Activated CD4-positive, alpha-beta T cell treated with anti-CD3 and anti-CD28 coated beads, Interleukin-10, Interleukin-2, amounts not matched to agents 100 ng/mL and 50 ng/mL, durations not matched to agents 16 hours and 8 hours (primary cell): ENCODE data around the gene FSTL4.

ENCODE experiments used
- DNase-seq: peaks from one replicate; pipeline ENCODE4 v3.0.0-alpha.2; 2020

The FSTL4 gene

DNA sequence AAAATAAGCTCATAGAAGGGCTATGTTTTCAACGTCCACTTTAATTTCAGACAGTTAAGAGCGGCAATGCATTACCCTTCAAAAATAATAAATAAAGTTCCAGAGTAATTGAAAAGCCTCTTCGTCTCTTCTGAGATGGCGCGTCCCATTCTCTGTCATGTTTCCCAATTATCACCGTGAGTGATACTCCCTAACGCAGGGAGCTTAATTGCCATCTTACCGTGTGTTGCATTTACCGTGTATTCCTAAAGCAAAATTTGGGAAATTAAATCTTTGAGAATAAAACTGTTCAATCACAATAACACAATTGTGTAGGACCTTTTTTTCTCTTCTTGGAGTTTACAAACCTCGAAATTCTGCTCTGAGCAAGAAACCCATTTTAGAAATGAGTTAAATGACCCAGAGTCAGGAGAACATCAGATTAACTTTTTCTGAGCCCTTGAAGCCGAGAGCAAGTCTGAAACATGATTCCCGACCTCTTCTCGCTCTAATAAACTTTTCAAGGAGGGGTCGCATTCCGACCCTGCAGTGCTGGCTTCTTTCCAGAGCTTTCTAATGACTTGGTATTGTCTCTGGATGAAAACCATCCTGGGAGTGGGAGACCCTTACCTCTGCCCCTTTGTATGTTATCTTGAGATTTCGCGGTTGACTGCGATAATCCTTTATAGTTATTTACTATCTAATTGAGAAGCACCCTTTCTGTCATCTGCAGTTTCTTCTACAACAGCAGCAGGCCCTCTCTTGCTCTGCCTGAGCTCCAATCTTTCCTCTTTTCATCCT is 251.5 kb downstream of the FSTL4 start:
- no peak for DNase-seq

DNA sequence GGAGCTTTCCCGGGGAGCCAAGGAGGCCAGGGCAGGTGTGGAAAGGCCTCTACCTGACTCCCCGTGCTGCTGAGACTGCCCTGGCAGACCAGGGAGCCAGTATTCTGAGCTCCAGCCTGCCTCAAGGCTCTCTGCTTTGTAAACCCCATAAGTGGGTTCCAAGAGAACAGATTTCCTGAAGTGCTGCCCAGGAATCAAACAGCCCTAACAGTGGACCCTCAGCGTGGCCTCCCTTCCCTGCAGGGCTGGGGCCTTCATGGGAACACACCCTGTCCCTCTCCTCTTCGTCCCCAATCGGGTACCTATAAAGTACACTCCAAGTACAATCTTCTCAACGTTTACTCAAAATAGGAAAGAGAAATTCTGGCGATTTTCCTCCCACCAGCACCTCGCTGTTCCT is 252.5 kb downstream of the FSTL4 start:
- DNase-seq = no peak

DNA sequence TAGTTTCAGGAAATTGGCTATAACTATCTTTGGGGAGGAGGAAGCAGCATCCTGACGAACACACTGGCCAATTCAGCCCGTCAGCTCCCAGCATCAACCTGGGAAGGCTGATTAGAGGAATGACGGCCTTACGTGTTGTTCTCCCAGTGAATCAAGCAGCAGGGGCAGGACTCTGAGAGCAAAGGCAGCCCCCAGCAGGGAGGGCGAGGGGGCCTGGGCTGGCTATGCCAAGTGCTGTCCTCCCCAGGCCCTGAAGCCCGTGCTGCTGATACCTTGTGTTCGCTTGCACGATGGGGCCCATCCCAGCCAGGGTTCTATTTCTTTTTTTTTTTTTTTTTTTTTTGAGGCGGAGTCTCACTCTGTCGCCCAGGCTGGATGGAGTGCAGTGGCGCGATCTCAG is 254.1 kb downstream of the FSTL4 start:
- no peak for DNase-seq

DNA sequence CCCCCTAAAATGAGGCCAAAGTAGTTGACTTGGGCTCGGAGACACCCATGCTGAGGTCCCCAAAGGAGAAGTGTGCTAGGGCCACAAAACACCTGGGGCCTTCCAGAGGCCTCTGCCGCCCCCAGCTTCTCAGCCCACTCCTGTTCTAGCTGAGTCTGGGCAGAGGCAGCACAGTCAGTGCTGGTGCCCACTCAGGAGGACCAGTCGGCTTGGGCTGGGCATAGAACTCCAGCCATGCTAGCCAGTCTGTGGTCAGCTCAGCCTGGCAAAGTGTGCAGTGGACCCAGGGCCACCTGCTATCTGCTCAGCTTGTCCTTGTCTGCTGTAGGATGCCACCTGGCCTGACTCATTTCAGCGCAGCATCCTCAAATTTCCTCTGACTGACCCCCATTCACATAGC is 254.6 kb downstream of the FSTL4 start:
- DNase-seq = no peak

DNA sequence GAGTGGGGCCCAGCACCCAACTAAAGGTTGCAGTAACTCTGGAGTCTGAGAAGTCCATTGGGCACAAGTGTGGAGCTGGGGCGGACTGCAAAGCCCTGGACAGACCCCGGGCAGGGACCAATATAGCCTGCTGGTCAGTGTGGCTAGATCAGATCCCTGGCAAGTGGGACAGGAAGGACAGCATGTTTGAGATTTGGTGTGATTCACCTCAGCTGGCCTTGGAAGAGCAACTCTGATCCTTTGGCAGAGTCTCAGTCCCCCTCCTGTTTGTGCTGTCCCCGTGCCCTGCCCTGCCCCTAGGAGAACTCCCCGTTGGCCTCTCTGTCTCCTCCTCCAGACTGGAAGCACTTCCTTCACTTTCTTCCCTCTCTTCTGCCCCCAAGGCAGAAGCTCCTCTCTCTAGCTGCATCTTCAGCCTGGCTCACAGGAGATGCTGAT is 255.3 kb downstream of the FSTL4 start:
- DNase-seq = no peak

DNA sequence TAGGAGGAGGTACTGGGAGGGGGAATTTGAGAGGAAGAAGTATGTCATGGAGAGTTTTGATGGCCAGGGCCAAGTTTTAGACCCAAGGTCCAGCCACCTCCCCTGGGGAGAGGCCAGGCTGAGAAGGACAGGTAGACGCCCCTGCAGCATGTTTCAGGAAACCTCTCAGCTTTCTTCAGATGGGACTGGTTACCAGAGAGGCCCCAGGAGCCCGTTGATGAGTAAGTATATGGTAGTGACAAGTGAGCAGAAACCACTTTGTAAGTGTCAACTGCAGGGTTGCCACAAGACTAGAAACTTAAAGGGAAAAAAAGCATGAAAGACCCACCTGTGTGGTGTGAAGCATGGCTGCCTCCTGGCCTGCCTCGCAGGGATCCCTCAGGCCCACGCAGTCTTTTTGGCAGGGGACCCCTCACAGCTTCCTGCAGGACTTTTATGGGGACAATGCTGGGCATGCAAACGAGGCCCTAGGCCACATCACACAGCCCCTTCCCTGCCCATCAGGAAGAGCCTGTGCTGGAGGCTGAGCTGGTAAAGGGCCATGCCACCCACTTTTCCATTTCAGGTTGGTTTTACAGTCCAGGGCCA is 255.9 kb downstream of the FSTL4 start:
- DNase-seq = no peak

DNA sequence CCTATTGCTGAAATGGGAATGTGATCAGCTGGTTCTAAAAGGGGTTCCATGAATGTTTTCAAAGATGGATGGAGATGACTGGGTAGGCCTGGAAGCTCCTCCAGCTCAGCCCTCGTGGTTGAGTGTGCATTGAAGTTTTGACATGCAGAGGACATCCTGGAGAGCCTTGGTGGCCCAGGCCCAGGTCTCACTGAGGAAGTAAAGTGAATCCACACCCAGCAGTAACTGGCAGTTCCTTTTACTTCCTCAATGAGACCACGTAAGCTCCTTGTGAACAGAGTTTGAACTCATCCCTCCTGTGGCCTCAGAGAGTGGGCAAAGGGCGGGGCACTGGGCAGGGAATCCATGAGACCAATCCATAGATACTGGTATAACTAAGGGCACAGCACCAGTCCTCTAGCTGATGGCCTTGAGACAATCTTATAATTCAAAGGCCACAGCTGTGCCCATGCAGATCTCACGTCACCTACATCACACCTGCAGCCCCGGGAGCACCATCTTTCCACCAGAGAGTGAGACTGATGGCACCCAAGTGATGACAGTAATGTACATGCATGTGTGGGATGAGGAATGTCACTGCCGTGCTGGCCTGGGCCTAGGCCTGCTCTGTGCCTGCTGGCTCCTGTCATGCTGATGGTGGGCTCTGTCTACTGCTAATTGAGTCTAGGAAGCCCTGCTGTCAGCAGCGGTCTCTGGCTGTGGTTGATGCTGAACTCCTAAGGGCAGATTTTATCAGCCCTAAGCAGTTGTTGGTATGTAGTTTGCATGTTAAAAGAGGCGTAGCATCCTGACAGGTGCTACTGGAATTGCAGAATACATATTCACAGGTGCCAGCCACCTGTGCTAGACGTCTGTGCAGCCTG is 257.8 kb downstream of the FSTL4 start:
- no peak for DNase-seq

DNA sequence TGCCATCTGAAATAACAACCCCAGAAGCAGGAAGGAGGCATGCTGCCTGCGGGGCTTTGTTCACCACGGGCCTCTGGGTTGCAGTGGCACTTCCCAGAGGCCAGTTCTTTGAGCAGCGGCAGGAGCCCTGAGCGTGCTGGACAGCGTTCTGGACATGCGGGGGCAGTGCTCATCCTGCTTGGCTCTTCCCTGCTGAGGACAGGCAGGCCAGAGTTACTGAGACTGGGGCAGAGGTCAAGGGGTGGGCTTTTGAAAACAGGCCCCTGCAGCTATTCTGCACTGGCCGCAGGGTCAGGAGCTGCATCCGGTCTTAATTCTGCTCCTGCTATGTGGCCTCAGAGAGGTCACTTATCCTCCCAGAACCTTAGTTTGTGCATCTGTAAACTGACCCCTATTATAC is 258.6 kb downstream of the FSTL4 start:
- DNase-seq = no peak

DNA sequence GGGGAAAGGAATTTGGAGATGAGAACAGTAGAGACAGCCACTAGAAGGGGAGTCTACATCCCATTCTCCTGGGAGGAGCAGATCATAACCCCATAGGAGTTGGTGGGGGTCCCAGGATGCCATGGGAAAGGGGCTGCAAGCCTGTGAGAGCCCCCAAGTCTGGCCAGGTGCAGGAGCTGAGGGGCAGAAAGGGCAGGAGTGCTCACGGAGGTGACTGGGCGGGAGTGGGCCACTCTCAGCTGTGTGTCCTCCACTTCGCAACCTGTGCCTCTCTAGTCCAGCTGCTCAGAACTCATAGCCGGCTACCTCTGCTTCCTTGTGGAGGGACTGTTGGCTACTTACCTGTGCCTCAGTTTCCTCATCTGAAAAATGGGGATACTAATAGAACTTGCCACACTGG is 263.9 kb downstream of the FSTL4 start:
- no peak for DNase-seq

DNA sequence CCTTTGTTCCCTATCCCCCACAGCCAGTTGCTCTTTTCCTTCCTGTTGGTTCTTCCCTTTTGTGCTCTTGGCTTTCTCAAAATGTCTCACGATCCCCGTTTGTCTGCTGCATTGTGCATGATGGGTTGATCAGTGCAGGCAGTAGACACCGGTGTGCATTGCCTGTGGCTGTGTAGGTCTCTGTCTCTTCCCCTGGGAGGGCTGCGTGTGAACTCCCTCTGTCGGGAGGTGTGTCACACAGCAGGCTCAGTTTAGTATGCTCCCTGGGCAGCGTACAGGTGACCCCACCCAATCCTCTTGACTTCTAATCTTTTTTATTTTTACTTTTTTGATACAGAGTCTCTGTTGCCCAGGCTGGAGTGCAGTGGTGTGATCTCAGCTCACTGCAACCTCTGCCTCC is 265.3 kb downstream of the FSTL4 start:
- DNase-seq = peak; percentile 8

DNA sequence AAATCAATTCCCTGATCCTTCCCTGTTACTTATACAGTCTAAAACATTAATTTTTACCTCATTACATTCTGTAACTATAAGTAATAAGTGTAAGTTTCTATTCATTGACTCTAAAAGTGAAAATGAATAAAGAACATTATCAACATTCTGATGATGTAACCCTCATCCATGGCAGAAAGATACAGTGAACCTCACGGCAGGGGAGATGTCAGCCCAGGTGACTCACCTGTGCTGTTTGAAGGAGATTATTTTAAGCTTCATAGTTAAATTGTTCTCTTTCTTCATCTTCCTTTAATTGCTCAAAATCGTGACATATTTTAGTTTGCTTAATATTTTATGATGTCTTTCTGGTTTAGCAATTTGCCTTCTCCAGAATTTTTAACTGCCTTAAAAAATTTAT is 268.1 kb downstream of the FSTL4 start:
- DNase-seq = no peak

DNA sequence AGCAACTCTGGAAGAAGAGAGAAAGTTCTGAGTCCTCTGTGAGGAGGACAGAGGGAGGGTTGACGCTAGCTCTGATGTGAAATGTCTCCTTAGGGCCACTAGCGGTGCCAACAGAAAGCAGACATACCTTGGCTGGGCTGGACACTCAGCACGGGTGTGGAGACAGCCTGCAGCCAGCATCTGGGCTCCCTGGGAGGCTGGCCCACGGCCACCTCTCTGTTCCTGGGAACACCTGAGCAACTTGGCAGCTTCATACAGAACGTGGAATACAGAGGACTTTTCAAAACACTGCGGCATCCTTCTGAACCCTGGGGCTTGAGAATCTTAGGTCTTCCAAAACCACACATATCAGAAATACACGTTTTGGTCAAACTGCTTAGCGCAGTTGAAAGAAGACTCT is 269.1 kb downstream of the FSTL4 start:
- no peak for DNase-seq

DNA sequence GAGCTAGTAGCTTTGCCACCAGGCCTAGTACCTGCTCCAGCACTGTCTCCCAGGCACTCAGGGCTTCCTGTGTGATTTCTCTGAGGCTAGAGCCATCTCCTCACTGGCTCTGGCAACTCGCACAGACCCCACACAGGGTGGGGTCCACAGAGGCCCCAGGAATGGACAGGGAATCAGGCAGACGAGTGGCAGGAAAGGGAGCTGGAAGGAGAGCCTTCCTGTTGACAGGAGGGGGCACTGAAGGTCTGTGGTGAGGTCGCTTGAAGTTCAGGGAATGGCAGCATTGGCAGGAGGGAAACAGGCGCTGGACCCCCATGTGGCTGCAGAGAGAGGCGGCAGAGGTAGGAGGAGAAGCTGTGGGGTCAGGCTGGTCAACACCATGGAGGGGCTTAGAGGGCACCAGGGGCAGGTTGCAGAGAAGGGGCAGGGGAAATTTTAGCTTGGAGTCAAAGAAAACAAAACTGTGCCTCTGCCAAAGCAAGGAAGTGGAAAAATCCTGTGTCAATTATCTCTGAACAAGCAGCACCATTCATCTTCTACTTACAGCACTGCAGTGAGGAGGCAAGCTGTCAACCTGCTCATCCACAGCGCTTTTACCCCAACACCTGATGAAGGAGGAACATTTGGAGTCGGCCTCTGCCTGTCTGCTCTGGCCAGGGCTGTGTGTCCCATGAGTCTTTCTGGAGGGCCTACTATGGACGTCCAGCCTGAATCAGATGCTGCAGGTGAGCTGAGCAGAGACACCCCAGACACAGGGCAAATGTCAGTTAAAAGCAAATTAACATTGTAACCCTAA is 270.2 kb downstream of the FSTL4 start:
- DNase-seq = no peak

DNA sequence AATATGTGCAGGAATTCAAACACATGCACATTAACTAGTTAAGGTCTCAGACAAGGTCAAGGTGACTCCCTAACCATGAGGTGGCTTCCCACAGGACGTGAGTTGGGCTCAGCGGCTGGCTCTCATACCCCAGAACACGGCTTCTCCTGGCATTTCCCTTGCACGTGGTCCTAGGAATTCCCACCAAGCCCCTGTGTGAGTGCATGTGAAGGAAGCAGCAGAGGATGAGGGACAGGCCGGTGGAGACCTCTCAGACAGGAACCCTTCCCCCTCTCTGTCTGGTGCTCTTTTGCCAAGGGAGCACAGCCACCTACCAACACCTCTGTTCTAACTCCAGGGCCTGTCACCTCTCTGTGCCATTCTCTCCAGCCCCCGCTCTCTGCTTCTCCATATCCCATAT is 271.0 kb downstream of the FSTL4 start:
- DNase-seq = no peak

DNA sequence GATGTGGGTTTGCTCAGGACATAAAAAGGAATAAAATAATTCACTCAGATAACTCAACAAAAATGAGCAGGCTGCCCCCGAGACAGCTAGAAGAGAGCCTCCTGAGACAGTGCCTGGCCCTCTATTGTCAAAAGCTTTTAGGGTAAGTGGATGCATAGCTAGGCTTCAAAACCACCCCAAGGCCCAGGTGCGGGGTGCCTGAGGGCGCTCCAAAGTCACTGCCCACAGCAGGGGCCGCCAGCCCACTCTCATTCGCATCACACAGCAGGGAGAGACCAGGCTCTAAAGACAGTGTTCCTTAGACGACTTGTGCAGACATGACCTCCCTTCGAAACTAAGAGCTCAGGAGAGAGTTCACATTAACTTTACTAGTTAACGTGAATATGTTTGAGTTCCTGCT is 271.5 kb downstream of the FSTL4 start:
- no peak for DNase-seq

DNA sequence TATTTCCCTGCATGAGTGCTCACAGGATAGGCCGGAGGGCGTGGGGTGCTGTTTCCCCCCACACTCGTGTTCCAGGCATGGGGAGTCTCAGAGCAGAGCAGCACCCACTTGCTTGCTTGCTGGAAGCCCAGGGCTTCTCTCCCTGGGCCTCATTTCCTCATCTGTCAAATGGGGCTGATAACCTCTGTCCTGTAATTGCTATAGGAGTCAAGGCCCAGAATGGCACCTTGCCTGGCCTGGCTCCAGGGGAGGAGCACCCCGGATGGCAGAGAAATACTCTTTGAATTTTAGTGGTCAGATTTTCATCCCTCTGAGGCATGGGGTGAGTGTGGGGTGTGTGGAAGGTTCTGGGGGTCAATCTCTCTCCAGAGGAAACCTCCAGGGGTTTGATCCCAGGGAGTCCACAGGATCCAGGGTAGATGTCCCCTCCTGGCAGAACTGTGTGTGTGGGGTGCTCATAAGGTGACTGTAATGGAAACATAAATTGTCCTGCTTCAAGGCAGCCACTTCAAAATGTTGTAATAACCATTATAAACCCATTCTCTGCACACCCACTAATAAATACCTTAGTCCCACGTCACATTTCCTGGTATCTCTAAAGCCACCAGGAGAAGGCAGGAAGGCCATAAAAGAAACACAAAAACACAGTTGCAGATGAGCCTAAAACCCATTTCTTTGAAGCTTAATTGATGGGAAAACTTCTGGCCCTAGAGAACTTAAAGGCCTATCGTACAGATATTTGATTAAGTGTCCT is 272.2 kb downstream of the FSTL4 start:
- DNase-seq = no peak

DNA sequence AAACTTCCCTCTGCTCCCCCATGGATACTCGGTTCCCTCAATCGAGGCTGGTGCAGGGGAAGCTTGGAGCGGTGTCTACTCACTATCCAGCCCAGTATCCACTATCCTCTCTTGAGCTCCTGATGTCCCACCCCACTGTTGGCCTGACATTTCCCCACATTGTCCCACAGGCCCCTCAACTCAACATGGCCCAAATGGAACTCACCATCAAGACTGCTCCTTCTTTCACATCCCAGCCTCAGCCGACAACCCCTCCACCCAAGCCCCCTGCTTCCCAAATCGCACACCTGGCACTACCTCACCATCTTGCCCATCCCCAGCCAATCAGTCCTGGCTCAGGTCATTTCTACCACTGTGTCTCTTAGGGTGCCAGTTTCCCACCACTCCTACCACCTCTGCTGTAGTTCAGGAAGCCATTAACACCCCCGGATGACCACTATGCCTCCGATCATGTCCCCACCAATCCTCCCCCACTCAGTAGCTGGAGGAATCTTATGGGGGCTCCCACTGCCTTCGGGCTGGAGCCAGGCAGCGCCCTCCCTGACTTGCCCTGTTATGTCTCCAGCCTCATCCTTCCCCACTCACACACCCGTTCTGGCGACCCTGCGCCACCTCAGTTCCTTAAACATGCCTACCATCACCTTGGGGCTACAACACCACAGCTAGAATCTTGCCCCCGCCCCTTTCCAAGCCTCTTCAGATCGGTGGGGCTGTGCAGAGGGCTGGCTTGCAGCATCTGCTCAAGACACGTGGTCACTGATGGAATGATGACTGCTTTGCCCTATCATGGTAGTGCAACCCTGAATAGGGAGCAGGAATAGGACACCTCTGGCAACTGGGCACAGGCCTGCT is 273.6 kb downstream of the FSTL4 start:
- no peak for DNase-seq

DNA sequence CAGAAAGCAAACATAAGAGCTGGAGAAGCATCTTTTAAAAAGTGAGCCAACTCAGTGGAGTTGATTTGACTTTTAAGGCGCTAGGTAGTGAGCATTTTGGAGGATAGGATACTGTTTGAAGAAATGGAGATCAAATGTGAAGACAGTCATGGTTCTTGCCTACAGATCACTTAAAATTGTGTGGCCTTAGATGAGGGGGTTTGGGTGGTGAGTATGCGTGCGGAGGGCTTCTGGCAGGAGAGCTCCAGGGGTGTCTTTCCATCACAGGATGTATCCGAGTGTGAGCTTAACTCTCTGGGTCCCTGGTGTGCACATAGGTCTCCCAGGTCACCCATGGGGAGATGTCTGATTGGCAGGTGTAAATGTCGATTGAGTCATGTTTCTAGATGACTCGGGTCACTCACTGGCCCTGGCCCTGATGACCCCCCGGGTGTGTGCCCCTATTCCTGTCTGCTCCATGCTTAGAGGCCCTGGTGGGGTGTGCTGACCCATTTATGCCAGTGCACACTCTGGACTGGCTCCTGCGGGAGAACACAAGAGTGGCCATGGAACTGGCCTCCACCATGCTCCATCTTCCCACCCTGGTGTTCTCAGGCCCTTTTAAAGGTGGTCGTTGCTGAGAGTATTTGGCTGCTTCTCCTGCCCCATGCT is 274.4 kb downstream of the FSTL4 start:
- no peak for DNase-seq

DNA sequence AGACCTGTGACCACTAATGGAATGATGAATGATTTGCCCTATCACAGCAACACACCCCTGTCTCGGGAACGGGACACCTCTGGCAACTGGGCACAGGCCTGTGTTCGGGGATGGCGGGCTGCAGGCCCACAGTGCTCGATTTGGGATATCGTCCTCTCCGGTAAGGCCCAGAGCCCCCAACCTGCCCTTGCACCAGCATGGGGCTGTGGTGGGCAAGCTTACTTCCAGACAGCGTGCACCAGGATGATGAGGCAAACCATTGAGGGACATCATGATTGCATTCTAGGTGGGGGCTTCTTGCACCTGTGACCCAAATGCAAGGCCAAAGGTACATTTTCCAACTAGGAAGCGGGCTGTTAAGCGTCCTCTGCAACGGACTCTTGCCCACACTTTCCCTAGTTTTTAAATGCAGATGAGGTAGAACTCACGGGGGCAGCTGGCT is 275.4 kb downstream of the FSTL4 start:
- DNase-seq = no peak

DNA sequence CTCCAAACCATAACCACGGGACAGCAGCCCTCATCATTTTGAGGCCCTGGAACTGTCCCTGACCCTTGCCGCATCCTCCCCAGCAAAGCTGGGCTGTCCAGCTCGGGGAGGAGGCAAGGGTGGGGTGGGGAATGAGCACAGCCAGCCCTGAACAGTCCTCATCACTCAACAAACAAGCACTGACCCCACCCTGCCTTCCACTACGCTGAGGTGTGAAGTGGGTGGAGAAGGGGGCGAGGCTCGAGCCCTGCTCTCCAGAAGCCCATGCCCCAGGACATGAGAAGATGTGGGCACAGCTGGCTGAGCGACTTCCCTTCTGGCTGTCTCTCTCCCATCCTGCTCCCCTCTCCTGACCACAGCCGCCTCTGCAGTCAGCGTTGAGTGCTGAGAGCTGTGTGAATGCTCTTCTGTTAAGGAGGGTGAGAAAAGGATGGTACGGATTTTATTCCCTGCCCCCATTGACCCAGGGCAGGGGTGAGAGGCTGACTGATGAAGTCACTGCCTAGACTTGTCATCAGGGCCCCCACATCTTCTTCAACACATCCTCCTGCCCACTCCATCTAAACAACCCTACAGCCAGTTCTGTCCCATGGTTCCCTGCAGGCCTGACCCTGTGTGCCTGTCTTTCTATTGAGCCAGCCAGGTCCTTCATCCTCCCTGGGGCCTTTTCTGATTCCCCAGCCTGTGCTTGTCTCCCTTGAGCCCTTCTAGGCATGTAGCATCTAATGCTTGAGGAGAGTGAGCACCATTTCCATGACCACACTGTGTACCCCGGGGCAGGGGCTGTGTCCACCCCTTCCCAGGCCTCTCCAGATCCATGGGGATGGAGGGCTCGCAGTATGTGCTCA is 276.0 kb downstream of the FSTL4 start:
- DNase-seq = peak; percentile 9
